Inferior parietal cortex (tissue), 1 donor: ENCODE results near the gene AADACL3.
"Not testable (repeated sequence)": the region's sequence is repeated elsewhere in the genome, so short reads cannot be mapped to it uniquely, and the experiment has no call there.

Source experiments
- DNase-seq: peaks from one replicate; pipeline ENCODE4 v3.0.0-alpha.2; 2016; ENCODE audit errors: extremely low spot score

Gene AADACL3

GRCh38 chr1:12715896-12716437 is at the start of gene AADACL3:
AADACL3 (plus strand) TSS chr1:12716110; CDS start chr1:12716177, 67 bp downstream.
- no peak for DNase-seq

GRCh38 chr1:12666141-12666735 is 49.7 kb upstream of the AADACL3 start:
- DNase-seq, result no peak

- DNase-seq, result no peak
These were observed 46.3 kb upstream of the AADACL3 start for GRCh38 chr1:12669529-12670068.

- no peak for DNase-seq
These were observed 41.6 kb upstream of the AADACL3 start for GRCh38 chr1:12674358-12674757.

GRCh38 chr1:12676122-12676521 is 39.8 kb upstream of the AADACL3 start:
- not testable (repeated sequence) for DNase-seq

- DNase-seq, result no peak
These were observed 38.3 kb upstream of the AADACL3 start for GRCh38 chr1:12677565-12677964.

GRCh38 chr1:12678350-12678749 is 37.6 kb upstream of the AADACL3 start:
- DNase-seq, result no peak

- DNase-seq, result no peak
These were observed 37.1 kb upstream of the AADACL3 start for GRCh38 chr1:12678820-12679219.

- no peak for DNase-seq
These were observed 25.8 kb upstream of the AADACL3 start for GRCh38 chr1:12690156-12690555.

- DNase-seq, result no peak
These were observed 22.7 kb upstream of the AADACL3 start for GRCh38 chr1:12692967-12693782.

GRCh38 chr1:12696658-12697057 is 19.3 kb upstream of the AADACL3 start:
- DNase-seq, result no peak

GRCh38 chr1:12697397-12697796 is 18.5 kb upstream of the AADACL3 start:
- DNase-seq, result no peak

- no peak for DNase-seq
These were observed 12.0 kb upstream of the AADACL3 start for GRCh38 chr1:12703821-12704451.

- no peak for DNase-seq
These were observed 9.8 kb upstream of the AADACL3 start for GRCh38 chr1:12706061-12706460.

- no peak for DNase-seq
These were observed 7.4 kb upstream of the AADACL3 start for GRCh38 chr1:12708396-12709090.

GRCh38 chr1:12709091-12709491 is 6.8 kb upstream of the AADACL3 start:
- no peak for DNase-seq

- no peak for DNase-seq
These were observed 6.2 kb upstream of the AADACL3 start for GRCh38 chr1:12709696-12710095.

GRCh38 chr1:12711536-12711935 is 4.4 kb upstream of the AADACL3 start:
- DNase-seq, result no peak

GRCh38 chr1:12712076-12712475 is 3.8 kb upstream of the AADACL3 start:
- DNase-seq, result no peak

GRCh38 chr1:12712929-12713328 is 3.0 kb upstream of the AADACL3 start:
- DNase-seq, result no peak

GRCh38 chr1:12713651-12714050 is 2.3 kb upstream of the AADACL3 start:
- DNase-seq, result not testable (repeated sequence)
